Gastroesophageal sphincter (tissue), 3 donors: ENCODE results near the gene C6orf62.
"Not testable (repeated sequence)": the region's sequence is repeated elsewhere in the genome, so short reads cannot be mapped to it uniquely, and the experiment has no call there.

Source experiments
- CTCF ChIP-seq, 4 experiments: fragments of 200-600 bp in 2 of 4; fragments of 450-650 bp in 2 of 4; sonication (generic) in 1 of 4; IDR thresholded peaks; one replicate each; pipeline ENCODE4 v1.5.1; 2017 to 2019; ENCODE audit warnings: antibody characterized with exemption in 4 of 4, mild to moderate bottlenecking in 2 of 4, moderate library complexity in 2 of 4
- EP300 ChIP-seq: sonication (generic); formaldehyde crosslinking; IDR thresholded peaks from one replicate; pipeline ENCODE4 v1.6.1; 2017; ENCODE audit warnings: antibody characterized with exemption, mild to moderate bottlenecking
- POLR2A ChIP-seq, 2 donors: fragments of 450-650 bp; IDR thresholded peaks; one replicate each; pipeline ENCODE4 v1.6.1; 2017; ENCODE audit warnings: antibody characterized with exemption in 2 of 2, mild to moderate bottlenecking in 2 of 2, moderate library complexity in 1 of 2
- POLR2AphosphoS5 ChIP-seq: sonication (generic); formaldehyde crosslinking; IDR thresholded peaks from one replicate; pipeline ENCODE4 v1.6.1; 2017; ENCODE audit warnings: antibody characterized with exemption

GRCh38 chr6:24765968-24766367 lies 47.0 kb upstream of the C6orf62 start:
- TF ChIP-seq POLR2A (IDR thresholded peaks at IDR 0.05); CTCF (IDR thresholded peaks at IDR 0.05); EP300; POLR2AphosphoS5: not testable (repeated sequence)
